ENCODE results near the gene RBM39. TPM values are rescaled to one million over a fixed set of nuclear protein-coding genes. Genes with fewer than 3 reads are reported as not detected.

The RBM39 gene
- total RNA-seq, 4 donors from 2014 or later, result 143 to 272 (median 165) TPM

GRCh38 chr20:35738410-35739179, 3.5 kb downstream of the RBM39 start:
- Histone ChIP-seq H3K36me3 (peaks cover 31 to 72% (median 63%) of the 10 kb centered on the region in 4 donors), H3K27ac (replicated peaks in 1 of 4) (peak overlapping the region in 3 of 4 donors; percentile 21 to 99 (median 30)), H3K27me3 (no peaks in the 10 kb centered on the region), H3K9me3 (no peaks in the 10 kb centered on the region), H3K4me1 (peaks cover 72 to 81% (median 78%) of the 10 kb centered on the region in 4 donors), H3K4me3 (peak overlapping the region in 3 of 4 donors; percentile 19 to 91 (median 83))
- 41% methylated on average over 4 of the region's 4 CpGs for WGBS
- intact Hi-C loops (cut with DNase I), result no loop called here
- DNase-seq (ENCODE audit: extremely low spot score), result no peak
- TF ChIP-seq POLR2A (IDR thresholded peaks at IDR 0.05; ENCODE audit: low read depth), result no peak
- TF ChIP-seq EP300 (IDR thresholded peaks at IDR 0.05), result no peak
- no peak for TF ChIP-seq POLR2AphosphoS5 (IDR thresholded peaks at IDR 0.05)
- no peak for TF ChIP-seq CTCF (IDR thresholded peaks at IDR 0.05)

- Histone ChIP-seq H3K4me1 (peaks cover 73 to 81% (median 78%) of the 10 kb centered on the region in 4 donors), H3K9me3 (no peaks in the 10 kb centered on the region), H3K27me3 (no peaks in the 10 kb centered on the region), H3K27ac (replicated peaks in 1 of 4) (peak overlapping the region in 2 of 4 donors; percentile 30 to 99), H3K36me3 (peaks cover 38 to 79% (median 68%) of the 10 kb centered on the region in 4 donors), H3K4me3 (peak overlapping the region in 1 of 4 donors; percentile 26)
- DNase-seq (ENCODE audit: extremely low spot score), result no peak
- TF ChIP-seq POLR2A (IDR thresholded peaks at IDR 0.05; ENCODE audit: low read depth) (no peak), POLR2AphosphoS5 (IDR thresholded peaks at IDR 0.05) (no peak), EP300 (IDR thresholded peaks at IDR 0.05) (no peak), CTCF (IDR thresholded peaks at IDR 0.05) (no peak)
- 89% methylated on average over 15 of the region's 15 CpGs for WGBS
- intact Hi-C loops (cut with DNase I), result no loop called here
Observed at GRCh38 chr20:35737865-35738333, 4.2 kb downstream of the RBM39 start.

GRCh38 chr20:35735826-35736470, 6.1 kb downstream of the RBM39 start:
- 50% methylated on average over 7 of the region's 7 CpGs for WGBS
- Histone ChIP-seq H3K4me3 (peak overlapping the region in 3 of 4 donors; percentile 4 to 17 (median 16)), H3K4me1 (peaks cover 85 to 99% (median 97%) of the 10 kb centered on the region in 4 donors), H3K27me3 (no peaks in the 10 kb centered on the region), H3K9me3 (no peaks in the 10 kb centered on the region), H3K27ac (replicated peaks in 1 of 4) (peak overlapping the region; percentile 10 to 41 (median 28)), H3K36me3 (peaks cover 53 to 98% (median 82%) of the 10 kb centered on the region in 4 donors)
- TF ChIP-seq POLR2AphosphoS5 (IDR thresholded peaks at IDR 0.05) (no peak), CTCF (IDR thresholded peaks at IDR 0.05) (no peak), EP300 (IDR thresholded peaks at IDR 0.05) (no peak), POLR2A (IDR thresholded peaks at IDR 0.05; ENCODE audit: low read depth) (no peak)
- intact Hi-C loops (cut with DNase I), result no loop called here
- DNase-seq (ENCODE audit: extremely low spot score), result no peak

- Histone ChIP-seq H3K4me1 (peaks cover 84 to 100% (median 99%) of the 10 kb centered on the region in 4 donors), H3K27me3 (no peaks in the 10 kb centered on the region), H3K9me3 (no peaks in the 10 kb centered on the region), H3K36me3 (peaks cover 53 to 100% (median 85%) of the 10 kb centered on the region in 4 donors), H3K4me3 (peak overlapping the region in 1 of 4 donors; percentile 17), H3K27ac (replicated peaks in 1 of 4) (no peak overlapping the region)
- 67% methylated on average over 4 of the region's 4 CpGs for WGBS
- intact Hi-C loops (cut with DNase I), result no loop called here
- no peak for TF ChIP-seq CTCF (IDR thresholded peaks at IDR 0.05)
- no peak for TF ChIP-seq POLR2A (IDR thresholded peaks at IDR 0.05; ENCODE audit: low read depth)
- no peak for TF ChIP-seq POLR2AphosphoS5 (IDR thresholded peaks at IDR 0.05)
- TF ChIP-seq EP300 (IDR thresholded peaks at IDR 0.05), result no peak
- no peak for DNase-seq (ENCODE audit: extremely low spot score)
Observed at GRCh38 chr20:35734777-35735649, 7.0 kb downstream of the RBM39 start.
